ENCODE measurements around the gene RAB8B.

- TF ChIP-seq CTCF (IDR thresholded peaks at IDR 0.05) (no peak), POLR2A (IDR thresholded peaks at IDR 0.05; ENCODE audit: low read depth) (no peak), EP300 (IDR thresholded peaks at IDR 0.05) (no peak), POLR2AphosphoS5 (IDR thresholded peaks at IDR 0.05) (no peak)
Measured at GRCh38 chr15:63232405-63232804, 43.0 kb downstream of the RAB8B start.
